Sigmoid colon (tissue), 7 donors: ENCODE measurements around the gene NDUFB11. TPM values are rescaled to one million over a fixed set of nuclear protein-coding genes. Genes with fewer than 3 reads are reported as not detected.

Experiments
- DNase-seq: peaks from one replicate; pipeline ENCODE4 v3.0.0-alpha.2; 2019
- H3K27ac ChIP-seq, 4 donors: fragments of 200-600 bp; sonication (generic); one replicate each; pipeline ENCODE4 v1.5.1; 2016 to 2019; ENCODE audit warnings: mild to moderate bottlenecking in 1 of 4
- H3K27me3 ChIP-seq, 3 donors: fragments of 200-600 bp; sonication (generic); one replicate each; pipeline ENCODE4 v1.5.1; 2019; ENCODE audit warnings: mild to moderate bottlenecking in 1 of 3
- H3K36me3 ChIP-seq, 4 donors: fragments of 200-600 bp; sonication (generic); one replicate each; pipeline ENCODE4 v1.5.1; 2016 to 2019
- H3K4me1 ChIP-seq, 4 donors: fragments of 200-600 bp; sonication (generic); one replicate each; pipeline ENCODE4 v1.5.1; 2017 to 2019
- H3K4me3 ChIP-seq, 4 donors: fragments of 200-600 bp; sonication (generic); one replicate each; pipeline ENCODE4 v1.5.1; 2017 to 2019; ENCODE audit warnings: mild to moderate bottlenecking in 2 of 4, moderate library complexity in 1 of 4
- H3K9me3 ChIP-seq, 4 donors: fragments of 200-600 bp in 3 of 4; sonication (generic) in 3 of 4; one replicate each; pipeline versions ENCODE4 v1.5.1 to v1.6.1; 2013 to 2019
- EP300 ChIP-seq, 4 donors: sonication (generic); formaldehyde crosslinking; IDR thresholded peaks; one replicate each; pipeline ENCODE4 v1.6.1; 2017; ENCODE audit warnings: antibody characterized with exemption in 4 of 4
- POLR2A ChIP-seq, 2 donors: fragments of 450-650 bp; IDR thresholded peaks; one replicate each; pipeline ENCODE4 v1.6.1; 2016; ENCODE audit warnings: antibody characterized with exemption in 2 of 2, mild to moderate bottlenecking in 2 of 2, moderate library complexity in 2 of 2
- POLR2AphosphoS5 ChIP-seq, 4 donors: sonication (generic); formaldehyde crosslinking; IDR thresholded peaks; one replicate each; pipeline ENCODE4 v1.6.1; 2017; ENCODE audit warnings: antibody characterized with exemption in 4 of 4
- WGBS, 2 donors: extraction: QIAGEN DNeasy Blood & Tissue Kit; methylation state at CpG; one replicate each; pipeline ENCODE4 v1.1.7; 2013; 5-methylcytosine and 5-hydroxymethylcytosine counted together
- intact Hi-C: fragments of 100-400 bp; cut with DNase I; formaldehyde crosslinking; loops from one replicate; pipeline ENCODE4 v1.15.1; 2023
- polyA plus RNA-seq, 3 donors: library from polyadenylated mRNA; stranded (reverse); fragments of 200-250 nt; gene quantifications; one replicate each; pipeline ENCODE4 v1.2.3, GENCODE V29; 2013
- small RNA-seq, 3 donors: library from RNA; depleted of rRNA; stranded (forward); fragments of <200 nt; gene quantifications; one replicate each; pipeline ENCODE3, GENCODE V24; 2016
- total RNA-seq, 4 donors: library from RNA; depleted of rRNA; stranded (reverse); fragments of >200 nt; gene quantifications; one replicate each; pipeline ENCODE4 v1.1.0, GENCODE V29; 2016
- TF ChIP-seq, protein P1 (sequence below), 4 experiments: fragments of 450-650 bp in 3 of 4; fragments of 200-600 bp in 1 of 4; IDR thresholded peaks; one replicate each; pipeline ENCODE4 v1.5.1; 2016 to 2019; ENCODE audit warnings: antibody characterized with exemption in 4 of 4, mild to moderate bottlenecking in 3 of 4, moderate library complexity in 2 of 4
- donor health status: healthy with polysubstance abuse.
- donor health status: Bipolar disorder and iron deficiency.
- donor health status: healthy.

NDUFB11 gene
- total and polyA plus RNA-seq, 7 donors = 64.3 to 124 (median 91.8) TPM

DNA sequence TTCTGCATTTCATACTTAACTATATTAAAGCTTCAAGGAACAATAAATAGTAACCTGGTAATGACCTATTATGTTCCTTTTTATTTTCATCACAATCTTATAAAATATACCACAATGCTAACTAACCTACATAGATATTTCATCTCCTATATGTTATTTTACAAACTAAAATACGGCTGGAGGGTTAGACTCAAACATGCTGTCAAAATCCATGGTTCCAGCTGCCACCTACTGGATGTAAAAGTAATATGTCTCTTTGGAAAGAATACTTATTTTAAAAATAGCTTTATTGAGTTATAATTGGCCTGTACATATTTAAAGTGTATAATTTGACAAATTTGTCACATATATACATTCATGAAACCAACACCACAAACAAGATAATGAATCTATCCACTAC lies 51.3 kb downstream of the NDUFB11 start:
- TF ChIP-seq POLR2AphosphoS5 (IDR thresholded peaks at IDR 0.05) = no peak
- no peak for TF ChIP-seq POLR2A (IDR thresholded peaks at IDR 0.05)
- TF ChIP-seq, protein P1, sequence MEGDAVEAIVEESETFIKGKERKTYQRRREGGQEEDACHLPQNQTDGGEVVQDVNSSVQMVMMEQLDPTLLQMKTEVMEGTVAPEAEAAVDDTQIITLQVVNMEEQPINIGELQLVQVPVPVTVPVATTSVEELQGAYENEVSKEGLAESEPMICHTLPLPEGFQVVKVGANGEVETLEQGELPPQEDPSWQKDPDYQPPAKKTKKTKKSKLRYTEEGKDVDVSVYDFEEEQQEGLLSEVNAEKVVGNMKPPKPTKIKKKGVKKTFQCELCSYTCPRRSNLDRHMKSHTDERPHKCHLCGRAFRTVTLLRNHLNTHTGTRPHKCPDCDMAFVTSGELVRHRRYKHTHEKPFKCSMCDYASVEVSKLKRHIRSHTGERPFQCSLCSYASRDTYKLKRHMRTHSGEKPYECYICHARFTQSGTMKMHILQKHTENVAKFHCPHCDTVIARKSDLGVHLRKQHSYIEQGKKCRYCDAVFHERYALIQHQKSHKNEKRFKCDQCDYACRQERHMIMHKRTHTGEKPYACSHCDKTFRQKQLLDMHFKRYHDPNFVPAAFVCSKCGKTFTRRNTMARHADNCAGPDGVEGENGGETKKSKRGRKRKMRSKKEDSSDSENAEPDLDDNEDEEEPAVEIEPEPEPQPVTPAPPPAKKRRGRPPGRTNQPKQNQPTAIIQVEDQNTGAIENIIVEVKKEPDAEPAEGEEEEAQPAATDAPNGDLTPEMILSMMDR (IDR thresholded peaks at IDR 0.05) = peak in 2 of 4 experiments; percentile 17 to 29
- TF ChIP-seq EP300 (IDR thresholded peaks at IDR 0.05) = no peak
- Histone ChIP-seq H3K27ac (no peak overlapping the region), H3K4me3 (no peak overlapping the region), H3K4me1 (no peaks in the 10 kb centered on the region), H3K27me3 (no peaks in the 10 kb centered on the region), H3K36me3 (no peaks in the 10 kb centered on the region), H3K9me3 (no peaks in the 10 kb centered on the region)
- 0 to 9% methylated on average over 1 of the region's 1 CpG for WGBS, 2 donors
- intact Hi-C loops = loop anchor here (10.0 kb wide), 1 partner anchor 188 kb away; no protein-coding TSS in a partner anchor
- DNase-seq = no peak

Small RNAs within 50 kb of the gene (small RNA-seq; reads per million reads assigned to genes)
- gene RNU12-2P = 0 reads per million in 3 donors

Other genes with a start within 250 kb of the NDUFB11 start
- gene JADE3, start 232.3 kb downstream of the NDUFB11 start, total RNA-seq = 1 to 10 TPM; 5.3 to 7.8 (median 7.0) TPM
- gene JADE3, start 232.3 kb downstream of the NDUFB11 start, polyA plus RNA-seq = 1 to 10 TPM in 2 of 3 donors, under 1 TPM in 1; 0.60 to 4.0 (median 2.3) TPM
- gene RGN, start 66.3 kb downstream of the NDUFB11 start, total RNA-seq = 10 to 100 TPM in 2 of 4 donors, 1 to 10 TPM in 2; 5.3 to 12.2 (median 9.1) TPM
- gene RGN, start 66.3 kb downstream of the NDUFB11 start, polyA plus RNA-seq = under 1 TPM in 2 of 3 donors, not detected in 1; 0.42 to 0.60 TPM
- 10 to 100 TPM; 17.1 to 28.0 (median 22.0) TPM for gene RBM10, start 519 bp upstream of the NDUFB11 start, total RNA-seq
- gene RBM10, start 519 bp upstream of the NDUFB11 start, polyA plus RNA-seq = 10 to 100 TPM; 15.0 to 44.3 (median 23.8) TPM
- gene UBA1, start 49.1 kb upstream of the NDUFB11 start, total RNA-seq = 100 to 1,000 TPM in 1 of 4 donors, 10 to 100 TPM in 3; 74.9 to 112 (median 80.7) TPM
- 100 to 1,000 TPM in 1 of 3 donors, 10 to 100 TPM in 2; 72.7 to 126 (median 84.2) TPM for gene UBA1, start 49.1 kb upstream of the NDUFB11 start, polyA plus RNA-seq
- 10 to 100 TPM; 43.8 to 55.9 (median 45.6) TPM for gene CDK16, start 74.0 kb upstream of the NDUFB11 start, total RNA-seq
- gene CDK16, start 74.0 kb upstream of the NDUFB11 start, polyA plus RNA-seq = 10 to 100 TPM; 35.4 to 64.6 (median 46.5) TPM
- 10 to 100 TPM; 18.9 to 37.7 (median 35.3) TPM for gene USP11, start 88.3 kb upstream of the NDUFB11 start, total RNA-seq
- 10 to 100 TPM in 1 of 3 donors, 1 to 10 TPM in 2; 4.9 to 21.8 (median 6.6) TPM for gene USP11, start 88.3 kb upstream of the NDUFB11 start, polyA plus RNA-seq
- gene ZNF157, start 225.9 kb upstream of the NDUFB11 start, total RNA-seq = under 1 TPM in 3 of 4 donors, not detected in 1; 0.27 to 0.71 (median 0.49) TPM
- gene ZNF157, start 225.9 kb upstream of the NDUFB11 start, polyA plus RNA-seq = under 1 TPM in 1 of 3 donors, not detected in 2; 0.15 TPM